ENCODE data around the gene ASXL1. TPM values are rescaled to one million over a fixed set of nuclear protein-coding genes. Genes with fewer than 3 reads are reported as not detected.

Gene ASXL1
- total and polyA plus RNA-seq, 4 donors = 24.2 to 96.4 (median 44.4) TPM

DNA sequence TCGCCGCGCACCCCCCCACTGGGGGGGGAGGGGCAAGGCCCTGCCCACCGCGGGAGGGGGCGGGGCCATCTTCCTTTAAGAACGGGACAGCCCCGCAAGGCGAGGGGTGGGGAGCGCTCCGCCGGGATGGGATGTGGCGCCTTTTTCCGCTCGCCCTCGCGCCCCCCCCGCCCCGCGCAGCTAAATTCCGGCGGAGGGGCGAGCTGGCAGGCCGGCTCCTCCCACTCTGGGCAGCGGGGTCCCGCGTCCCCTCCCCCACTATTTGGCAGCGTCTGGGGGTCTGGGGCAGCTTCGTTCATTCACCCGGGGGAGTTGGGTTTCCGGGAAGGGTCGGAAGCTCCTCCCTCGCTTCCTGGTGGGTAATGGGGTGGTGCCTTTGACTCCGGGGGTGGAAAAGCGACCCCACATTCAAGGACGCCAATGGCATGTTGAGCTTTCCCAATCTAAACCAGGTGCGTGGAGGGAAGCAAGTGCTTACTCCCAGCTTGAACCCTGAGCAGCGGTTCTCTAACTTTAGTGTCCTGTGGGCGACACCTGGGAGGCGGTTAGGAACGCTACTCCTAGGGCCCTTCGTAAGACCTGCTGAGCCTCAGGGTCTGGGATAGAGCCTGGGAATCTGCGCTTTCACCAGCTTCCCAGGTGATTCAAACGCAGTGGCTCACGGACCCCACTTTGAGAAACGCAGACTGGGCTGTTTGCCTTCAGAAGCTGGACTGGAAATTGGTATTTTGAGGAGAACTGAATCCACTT, 927 bp downstream of the ASXL1 start:
- ATAC-seq (ENCODE audit: insufficient read depth, low FRiP score) = no peak
- peaks cover 0 to 5% (median 0%) of the 10 kb centered on the region in 4 donors for H3K9me3 ChIP-seq (ENCODE audit: control insufficient read depth in 4 of 4, insufficient read depth in 3 of 4, low read length in 3 of 4)
- H3K36me3 ChIP-seq (ENCODE audit: control insufficient read depth in 4 of 4, insufficient read depth in 4 of 4, low read length in 4 of 4) = no peaks in the 10 kb centered on the region
- peaks cover 0 to 24% (median 11%) of the 10 kb centered on the region in 5 donors for H3K4me1 ChIP-seq (ENCODE audit: control insufficient read depth in 5 of 5, insufficient read depth in 5 of 5, low read length in 5 of 5)
- peak overlapping the region; percentile 82 to 92 for H3K9ac ChIP-seq (ENCODE audit: insufficient read depth in 1 of 2, low read length in 2 of 2)
- H3K4me3 ChIP-seq = peak overlapping the region; percentile 64
- no peak for TF ChIP-seq CTCF (IDR thresholded peaks at IDR 0.05; ENCODE audit: control extremely low read depth, extremely low read depth)
- no peaks in the 10 kb centered on the region for H3K27me3 ChIP-seq (ENCODE audit: control insufficient read depth in 3 of 3, insufficient read depth in 3 of 3, low read length in 2 of 3)
- peak; percentile 83 to 87 (median 85) for DNase-seq
- 0 to 1% methylated on average over 41 to 46 of the region's 46 CpGs for WGBS, 2 donors
- H3K27ac ChIP-seq (ENCODE audit: low read depth in 1 of 2, low read length in 1 of 2) = peak overlapping the region; percentile 89 to 94

GRCh38 chr20:32359633-32360332, 1.7 kb downstream of the ASXL1 start:
- no peak for TF ChIP-seq CTCF (IDR thresholded peaks at IDR 0.05; ENCODE audit: control extremely low read depth, extremely low read depth)
- Histone ChIP-seq H3K27ac (ENCODE audit: low read depth in 1 of 2, low read length in 1 of 2) (peak overlapping the region; percentile 89 to 94), H3K4me1 (ENCODE audit: control insufficient read depth in 5 of 5, insufficient read depth in 5 of 5, low read length in 5 of 5) (peaks cover 3 to 24% (median 11%) of the 10 kb centered on the region in 5 donors), H3K27me3 (ENCODE audit: control insufficient read depth in 3 of 3, insufficient read depth in 3 of 3, low read length in 2 of 3) (no peaks in the 10 kb centered on the region), H3K36me3 (ENCODE audit: control insufficient read depth in 4 of 4, insufficient read depth in 4 of 4, low read length in 4 of 4) (no peaks in the 10 kb centered on the region), H3K4me3 (peak overlapping the region; percentile 64), H3K9me3 (ENCODE audit: control insufficient read depth in 4 of 4, insufficient read depth in 3 of 4, low read length in 3 of 4) (peaks cover 0 to 5% (median 0%) of the 10 kb centered on the region in 4 donors), H3K9ac (ENCODE audit: insufficient read depth in 1 of 2, low read length in 2 of 2) (peak overlapping the region; percentile 82 to 92)
- ATAC-seq (ENCODE audit: insufficient read depth, low FRiP score) (no peak), DNase-seq (peak; percentile 21 to 75 (median 52))
- WGBS, 2 donors = 12 to 29% methylated on average over 11 of the region's 11 CpGs

- H3K27ac ChIP-seq (ENCODE audit: low read depth in 1 of 2, low read length in 1 of 2) = peak overlapping the region in 1 of 2 donors; percentile 5
- 30 to 58% methylated on average over 5 of the region's 5 CpGs for WGBS, 2 donors
- DNase-seq = no peak
- H3K9me3 ChIP-seq (ENCODE audit: control insufficient read depth in 4 of 4, insufficient read depth in 3 of 4, low read length in 3 of 4) = peaks cover 0 to 5% (median 0%) of the 10 kb centered on the region in 4 donors
- no peak overlapping the region for H3K9ac ChIP-seq (ENCODE audit: insufficient read depth in 1 of 2, low read length in 2 of 2)
- H3K36me3 ChIP-seq (ENCODE audit: control insufficient read depth in 4 of 4, insufficient read depth in 4 of 4, low read length in 4 of 4) = no peaks in the 10 kb centered on the region
- TF ChIP-seq CTCF (IDR thresholded peaks at IDR 0.05; ENCODE audit: control extremely low read depth, extremely low read depth) = no peak
- no peaks in the 10 kb centered on the region for H3K27me3 ChIP-seq (ENCODE audit: control insufficient read depth in 3 of 3, insufficient read depth in 3 of 3, low read length in 2 of 3)
- H3K4me3 ChIP-seq = no peak overlapping the region
- H3K4me1 ChIP-seq (ENCODE audit: control insufficient read depth in 5 of 5, insufficient read depth in 5 of 5, low read length in 5 of 5) = peaks cover 3 to 24% (median 11%) of the 10 kb centered on the region in 5 donors
- ATAC-seq (ENCODE audit: insufficient read depth, low FRiP score) = no peak
These were observed 2.2 kb downstream of the ASXL1 start for GRCh38 chr20:32360333-32360634.

All from lung (tissue), 12 donors.